SK-N-SH (cell line): ENCODE data around the gene TOX2. TPM values are rescaled to one million over a fixed set of nuclear protein-coding genes. Genes with fewer than 3 reads are reported as not detected.

Experiments
- CTCF ChIA-PET: fragments of 300-600, 350-600 bp; formaldehyde crosslinking; extraction: SDS; loops from one replicate; lab custom pipeline; 2021; lab: Yijun Ruan, JAX
- POLR2A ChIA-PET: fragments of 350-600 bp; sonication (Branson Sonifier 250); formaldehyde crosslinking; extraction: SDS; loops from one replicate; lab custom pipeline; 2020; ENCODE audit warnings: antibody characterized with exemption, inconsistent platforms; lab: Yijun Ruan, JAX
- DNase-seq: peaks from one replicate; pipeline ENCODE4 v3.0.0; 2012
- H2AFZ ChIP-seq: fragments of 200-600 bp; sonication (generic); 2 replicates; pipeline ENCODE4 v1.8.1; 2016; ENCODE audit warnings: antibody characterized with exemption, mild to moderate bottlenecking, low read depth
- H3F3A ChIP-seq: fragments of 200-600 bp; sonication (generic); replicated peaks from 2 replicates; pipeline ENCODE3; 2016; ENCODE audit warnings: antibody characterized with exemption, mild to moderate bottlenecking; ENCODE audit not compliant: insufficient read depth
- H3K27ac ChIP-seq, 2 experiments: fragments of 200-500 bp in 1 of 2; fragments of 200-600 bp in 1 of 2; sonication (Bioruptor generic) in 1 of 2; sonication (generic), shearing (Covaris generic) in 1 of 2; 2 replicates each; pipeline versions ENCODE4 v1.5.1 to v1.6.1; 2014 to 2016; ENCODE audit warnings: low read depth in 2 of 2, inconsistent platforms in 1 of 2, low read length in 1 of 2, mild to moderate bottlenecking in 1 of 2, mixed read lengths in 1 of 2
- H3K27me3 ChIP-seq: fragments of 200-600 bp; sonication (generic), shearing (Covaris generic); 2 replicates; pipeline ENCODE4 v1.6.1; 2016; ENCODE audit warnings: mixed run types; ENCODE audit not compliant: insufficient read depth
- H3K36me3 ChIP-seq, 2 experiments: fragments of 200-500 bp in 1 of 2; fragments of 200-600 bp in 1 of 2; sonication (Bioruptor generic) in 1 of 2; sonication (generic) in 1 of 2; replicated peaks in 1 of 2; 2 replicates each; pipeline versions ENCODE3 to v1.5.1; 2014 to 2016; ENCODE audit warnings: low read length in 1 of 2, mild to moderate bottlenecking in 1 of 2; ENCODE audit not compliant: insufficient read depth in 2 of 2, control insufficient read depth in 1 of 2
- H3K4me1 ChIP-seq, 2 experiments: fragments of 200-500 bp in 1 of 2; fragments of 200-600 bp in 1 of 2; sonication (Bioruptor generic) in 1 of 2; sonication (generic), shearing (Covaris generic) in 1 of 2; 2 replicates each; pipeline versions ENCODE4 v1.5.1 to v1.6.1; 2014 to 2016; ENCODE audit warnings: low read depth in 1 of 2, low read length in 1 of 2, mixed run types in 1 of 2; ENCODE audit not compliant: insufficient read depth in 2 of 2, control insufficient read depth in 1 of 2
- H3K4me2 ChIP-seq: fragments of 200-600 bp; sonication (generic), shearing (Covaris generic); 2 replicates; pipeline ENCODE4 v1.6.1; 2017; ENCODE audit warnings: mixed run types
- H3K4me3 ChIP-seq, 2 experiments: fragments of 200-500 bp in 1 of 2; fragments of 200-600 bp in 1 of 2; sonication (Bioruptor generic) in 1 of 2; sonication (generic), shearing (Covaris generic) in 1 of 2; 2 replicates each; pipeline versions ENCODE4 v1.5.1 to v1.8.1; 2014 to 2016; ENCODE audit warnings: low read depth in 2 of 2, inconsistent platforms in 1 of 2, low read length in 1 of 2, mild to moderate bottlenecking in 1 of 2, mixed read lengths in 1 of 2, moderate library complexity in 1 of 2
- H3K79me2 ChIP-seq: fragments of 200-600 bp; sonication (generic); 2 replicates; pipeline ENCODE4 v1.8.1; 2017; ENCODE audit warnings: mild to moderate bottlenecking; ENCODE audit not compliant: insufficient read depth
- H3K9ac ChIP-seq: fragments of 200-600 bp; sonication (generic); 2 replicates; pipeline ENCODE4 v1.6.1; 2017; ENCODE audit warnings: mixed run types
- H3K9me2 ChIP-seq: fragments of 200-600 bp; sonication (generic); 2 replicates; pipeline ENCODE4 v1.6.1; 2017; ENCODE audit warnings: mixed run types
- H3K9me3 ChIP-seq: fragments of 200-600 bp; sonication (generic); 2 replicates; pipeline ENCODE4 v1.6.1; 2017; ENCODE audit warnings: mixed run types, mild to moderate bottlenecking, moderate library complexity
- H4K20me1 ChIP-seq: fragments of 200-600 bp; sonication (generic); 2 replicates; pipeline ENCODE4 v1.6.1; 2017; ENCODE audit warnings: mild to moderate bottlenecking, mixed run types; ENCODE audit not compliant: insufficient read depth
- JUND ChIP-seq: IDR thresholded peaks from 2 replicates; pipeline ENCODE4 v1.4.0; 2012
- MXI1 ChIP-seq: IDR thresholded peaks from 2 replicates; pipeline ENCODE4 v1.6.1; 2012; ENCODE audit warnings: mild to moderate bottlenecking, low read depth, low read length, improper control_type of control experiment
- PBX3 ChIP-seq: IDR thresholded peaks from 2 replicates; pipeline ENCODE4; 2012
- RFX5 ChIP-seq: IDR thresholded peaks from 2 replicates; pipeline ENCODE4 v1.6.1; 2012; ENCODE audit warnings: mild to moderate bottlenecking, improper control_type of control experiment, low read length
- SIN3A ChIP-seq: IDR thresholded peaks from 2 replicates; pipeline ENCODE4 v1.6.1; 2012; ENCODE audit warnings: low read depth, mild to moderate bottlenecking, low read length, moderate library complexity, borderline replicate concordance
- TEAD4 ChIP-seq: IDR thresholded peaks from 2 replicates; pipeline ENCODE4 v1.4.0; 2012; ENCODE audit warnings: mild to moderate bottlenecking, borderline replicate concordance; ENCODE audit not compliant: insufficient read depth
- ZBTB33 ChIP-seq: IDR thresholded peaks from 2 replicates; pipeline ENCODE4 v1.4.0; 2012; ENCODE audit warnings: low read depth, borderline replicate concordance
- WGBS: methylation state at CpG from one replicate; pipeline ENCODE4 v1.1.6; 2017; ENCODE audit warnings: low lambda C conversion rate; 5-methylcytosine and 5-hydroxymethylcytosine counted together
- polyA plus RNA-seq, 3 experiments: library from polyadenylated mRNA; depleted of rRNA; stranded (reverse); fragments of >200 nt; gene quantifications; 2 replicates each; pipeline ENCODE4 v1.2.3, GENCODE V29; 2012

Gene TOX2
- polyA plus RNA-seq, 1 of the 3 experiments (the other 2 are of a cell fraction): 15.4 TPM

DNA sequence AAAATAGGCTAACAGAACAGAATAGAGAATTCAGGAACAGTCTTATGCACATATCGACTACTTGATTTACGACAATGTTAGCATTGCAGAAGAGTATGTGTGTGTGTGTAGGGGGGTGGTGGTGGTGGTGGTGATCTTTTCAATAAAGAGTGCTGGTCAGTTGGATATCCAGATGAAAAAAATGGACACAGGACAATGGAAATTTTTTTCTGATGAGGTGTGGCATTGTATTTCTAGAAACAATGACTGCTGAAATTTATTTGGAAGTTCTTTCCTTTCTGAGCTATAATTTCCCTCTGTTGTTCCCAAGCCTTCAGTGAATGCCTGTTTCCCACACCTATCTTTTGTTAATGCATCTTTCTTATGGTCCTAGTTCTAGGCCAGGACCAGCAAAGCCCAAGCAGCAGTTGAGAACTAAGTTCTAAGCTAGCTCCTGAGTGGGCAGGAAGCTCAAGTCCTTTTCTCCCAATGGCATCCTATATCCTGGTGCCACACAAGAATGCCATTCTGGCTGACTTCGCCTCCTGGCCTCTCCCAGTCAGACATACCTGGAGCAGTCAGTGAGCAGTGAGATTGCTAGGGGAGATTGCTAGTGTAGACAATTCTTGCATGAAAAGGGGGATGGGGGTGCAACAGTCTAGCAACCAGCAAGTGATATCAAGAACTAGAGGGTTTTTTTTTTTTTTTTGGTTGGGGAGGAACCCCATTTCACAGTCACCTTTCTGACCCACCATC is 1.2 kb upstream of the TOX2 start (continued):
- TF ChIP-seq TEAD4 (no peak), PBX3 (no peak)

DNA sequence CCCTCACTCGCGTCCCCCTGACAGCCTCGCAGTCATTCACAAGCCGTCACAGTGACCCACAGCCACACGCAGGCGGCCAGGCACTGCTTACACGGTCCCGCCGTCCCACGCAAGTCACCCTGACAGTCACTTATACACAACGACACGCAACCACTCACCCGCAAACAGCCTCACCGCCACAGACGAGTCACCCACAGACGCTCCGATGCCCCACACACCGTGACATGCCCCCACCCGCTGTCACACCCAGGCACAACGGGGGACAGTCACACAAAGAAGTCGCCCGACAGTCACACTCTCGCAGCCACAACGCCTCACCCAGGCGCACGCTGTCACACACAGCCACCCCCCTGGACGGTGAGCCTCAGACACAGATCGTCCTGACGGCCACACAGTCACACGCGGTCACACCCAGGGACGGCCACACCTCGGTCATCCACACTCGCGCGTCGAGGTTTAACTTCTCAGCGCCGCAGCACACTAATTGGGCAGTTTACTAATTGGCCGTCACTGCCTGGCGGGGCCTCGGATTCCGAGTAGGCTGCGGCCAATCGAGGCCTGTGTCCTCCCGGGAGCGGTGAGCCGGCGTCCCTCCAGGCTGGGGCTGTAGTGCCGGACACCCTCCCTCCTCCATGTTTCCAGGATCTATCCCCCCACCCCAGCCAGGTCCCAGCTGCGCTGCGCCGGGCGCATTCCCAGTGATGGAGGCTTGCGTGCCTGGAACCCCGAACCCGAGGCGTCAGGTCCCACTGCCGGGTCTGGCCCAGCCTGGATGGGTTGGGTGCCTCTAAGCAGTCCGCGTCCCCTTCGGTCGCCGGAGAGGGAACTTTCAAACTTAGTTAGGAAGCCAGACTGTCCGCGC is 790 bp downstream of the TOX2 start:
- ChIA-PET POLR2A (no interaction called here), CTCF (no interaction called here)
- Histone ChIP-seq H3K9me2 (no peaks in the 10 kb centered on the region), H3K36me3 (no peaks in the 10 kb centered on the region), H3K27ac (peak overlapping the region in 1 of 2 experiments; percentile 25; a peak in 1 of 4 replicates), H4K20me1 (no peaks in the 10 kb centered on the region), H3K79me2 (no peaks in the 10 kb centered on the region; the same call in 1 of the 2 replicates), H3F3A (peaks cover 18% of the 10 kb centered on the region), H3K9me3 (no peaks in the 10 kb centered on the region), H3K27me3 (no peaks in the 10 kb centered on the region), H3K4me2 (peak overlapping the region; percentile 86), H2AFZ (peak overlapping the region; percentile 83; the same call in 1 of the 2 replicates), H3K9ac (peak overlapping the region; percentile 59), H3K4me1 (peaks cover 0 to 30% of the 10 kb centered on the region in 2 experiments; a peak in 2 of 4 replicates), H3K4me3 (peak overlapping the region; percentile 60 to 62)
- 23% methylated on average over 26 of the region's 66 CpGs for WGBS
- TF ChIP-seq JUND: no peak
- no peak for TF ChIP-seq RFX5
- no peak for TF ChIP-seq SIN3A
- TF ChIP-seq MXI1: peak; percentile 59; the same call in 1 of the 2 replicates
- no peak for TF ChIP-seq ZBTB33
- peak; percentile 77 for DNase-seq
